Measurements from ENCODE around the gene FBP2.
"Not testable (repeated sequence)": the region's sequence is repeated elsewhere in the genome, so short reads cannot be mapped to it uniquely, and the experiment has no call there.

FBP2 gene

DNA sequence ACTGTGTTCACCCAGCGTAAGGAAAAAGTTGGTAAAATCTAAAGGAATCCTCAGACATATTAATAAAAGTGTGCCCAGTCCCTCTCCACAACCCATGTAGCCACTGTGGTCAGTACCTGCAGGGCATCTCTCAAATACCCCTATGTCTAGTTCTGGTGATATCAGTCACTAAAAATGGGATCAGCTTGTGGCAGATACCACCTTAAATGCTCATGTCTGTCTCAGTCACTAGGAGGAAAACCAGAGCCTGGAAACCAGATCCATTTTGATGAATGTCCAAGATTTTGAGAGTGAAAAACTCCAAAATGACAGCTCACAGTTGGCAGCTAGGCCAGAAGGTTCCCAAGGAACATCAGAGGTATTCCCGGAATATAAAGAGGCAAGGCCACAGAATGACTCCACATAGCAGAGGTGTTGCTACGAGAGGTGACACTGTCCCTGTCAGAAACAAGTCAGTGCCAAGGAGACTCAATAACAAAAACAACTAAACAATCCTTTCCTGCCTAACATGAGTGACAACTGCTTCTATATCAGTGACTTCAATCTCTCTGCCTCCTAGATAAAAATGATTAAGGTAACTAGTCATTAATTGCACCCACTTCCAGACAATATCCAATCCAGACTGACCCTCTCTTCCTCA is 25.3 kb downstream of the FBP2 start:
- H3K4me3 ChIP-seq (ENCODE audit: insufficient read depth, low read depth, low read length), result no peak overlapping the region
- H3K27ac ChIP-seq (ENCODE audit: insufficient read depth, low read depth, low read length, poor library complexity, severe bottlenecking), result no peak overlapping the region
- H3K9me3 ChIP-seq (ENCODE audit: control insufficient read depth, low read length), result no peaks in the 10 kb centered on the region
- H3K27me3 ChIP-seq (ENCODE audit: control insufficient read depth, insufficient read depth, low read length, poor library complexity, severe bottlenecking), result no peaks in the 10 kb centered on the region
- WGBS, 2 experiments, result 95 to 96% methylated on average over 3 of the region's 3 CpGs
- no peaks in the 10 kb centered on the region for H3K4me1 ChIP-seq (ENCODE audit: control insufficient read depth, insufficient read depth, low read length)
- H3K36me3 ChIP-seq (ENCODE audit: control insufficient read depth, insufficient read depth, low read length), result no peaks in the 10 kb centered on the region

DNA sequence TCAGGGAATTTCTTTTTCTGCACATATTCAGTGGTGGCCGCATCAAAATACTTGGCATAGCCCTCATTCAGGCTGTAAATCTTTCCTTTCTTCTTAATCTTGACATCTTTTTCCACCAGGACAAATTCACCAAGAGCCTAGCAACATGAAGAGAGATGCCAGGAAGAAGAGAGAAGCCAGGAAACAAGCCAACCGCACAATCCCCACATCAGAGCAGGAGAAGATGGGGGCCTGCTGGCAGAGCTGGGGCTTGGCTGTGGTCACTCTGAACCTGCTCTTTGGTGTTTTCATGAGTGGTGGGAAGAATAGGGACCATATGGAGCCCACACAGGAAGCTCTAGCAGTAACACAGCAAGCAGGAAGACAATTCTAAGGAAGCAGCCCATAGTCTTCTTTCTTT is 26.4 kb downstream of the FBP2 start:
- H3K36me3 ChIP-seq (ENCODE audit: control insufficient read depth, insufficient read depth, low read length), result no peaks in the 10 kb centered on the region
- H3K27me3 ChIP-seq (ENCODE audit: control insufficient read depth, insufficient read depth, low read length, poor library complexity, severe bottlenecking), result no peaks in the 10 kb centered on the region
- H3K9me3 ChIP-seq (ENCODE audit: control insufficient read depth, low read length), result no peaks in the 10 kb centered on the region
- no peak overlapping the region for H3K4me3 ChIP-seq (ENCODE audit: insufficient read depth, low read depth, low read length)
- no peaks in the 10 kb centered on the region for H3K4me1 ChIP-seq (ENCODE audit: control insufficient read depth, insufficient read depth, low read length)
- WGBS, 2 experiments, result 96 to 100% methylated on average over 1 to 2 of the region's 2 CpGs
- no peak overlapping the region for H3K27ac ChIP-seq (ENCODE audit: insufficient read depth, low read depth, low read length, poor library complexity, severe bottlenecking)

DNA sequence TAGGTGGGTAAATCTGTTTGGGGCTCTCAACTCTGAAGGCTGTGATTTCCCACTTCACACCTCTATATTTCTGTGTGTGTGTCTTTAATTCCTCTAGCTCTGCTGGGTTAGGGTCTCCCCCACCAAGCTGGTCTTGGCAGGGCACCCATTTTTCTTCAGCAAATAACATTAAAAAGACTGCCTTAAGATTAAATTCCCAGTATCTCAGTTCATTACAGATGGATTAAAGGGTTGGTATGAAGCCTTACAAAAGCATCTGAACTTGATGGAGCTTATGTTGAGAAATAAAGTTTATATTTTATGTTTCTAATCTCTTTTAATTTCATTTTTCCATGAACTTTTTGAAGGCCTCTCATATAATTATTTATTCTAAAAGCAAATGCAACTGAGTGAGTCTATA is 27.1 kb downstream of the FBP2 start:
- Histone ChIP-seq H3K9me3 (ENCODE audit: control insufficient read depth, low read length) (no peaks in the 10 kb centered on the region), H3K36me3 (ENCODE audit: control insufficient read depth, insufficient read depth, low read length) (no peaks in the 10 kb centered on the region), H3K4me3 (ENCODE audit: insufficient read depth, low read depth, low read length) (no peak overlapping the region), H3K27me3 (ENCODE audit: control insufficient read depth, insufficient read depth, low read length, poor library complexity, severe bottlenecking) (no peaks in the 10 kb centered on the region), H3K27ac (ENCODE audit: insufficient read depth, low read depth, low read length, poor library complexity, severe bottlenecking) (no peak overlapping the region), H3K4me1 (ENCODE audit: control insufficient read depth, insufficient read depth, low read length) (no peaks in the 10 kb centered on the region)

DNA sequence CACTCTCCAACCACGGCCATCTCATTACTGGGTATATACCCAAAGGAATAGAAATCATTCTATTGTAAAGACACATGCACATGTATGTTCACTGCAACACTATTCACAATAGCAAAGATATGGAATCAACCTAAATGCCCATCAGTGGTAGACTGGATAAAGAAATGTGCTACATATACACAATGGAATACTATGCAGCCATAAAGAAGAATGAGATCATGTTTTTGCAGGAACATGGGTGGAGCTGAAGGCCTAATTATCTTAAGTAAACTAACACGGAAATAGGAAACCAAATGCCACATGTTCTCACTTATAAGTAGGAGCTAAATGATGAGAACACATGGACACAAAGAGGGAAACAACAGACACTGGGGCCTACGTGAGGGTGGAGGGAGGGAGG is 29.3 kb downstream of the FBP2 start:
- H3K4me3 ChIP-seq (ENCODE audit: insufficient read depth, low read depth, low read length); H3K4me1 ChIP-seq (ENCODE audit: control insufficient read depth, insufficient read depth, low read length); H3K36me3 ChIP-seq (ENCODE audit: control insufficient read depth, insufficient read depth, low read length); H3K27me3 ChIP-seq (ENCODE audit: control insufficient read depth, insufficient read depth, low read length, poor library complexity, severe bottlenecking); H3K9me3 ChIP-seq (ENCODE audit: control insufficient read depth, low read length); H3K27ac ChIP-seq (ENCODE audit: insufficient read depth, low read depth, low read length, poor library complexity, severe bottlenecking): not testable (repeated sequence)
- WGBS, 2 experiments, result 64 to 68% methylated on average over 3 of the region's 3 CpGs

DNA sequence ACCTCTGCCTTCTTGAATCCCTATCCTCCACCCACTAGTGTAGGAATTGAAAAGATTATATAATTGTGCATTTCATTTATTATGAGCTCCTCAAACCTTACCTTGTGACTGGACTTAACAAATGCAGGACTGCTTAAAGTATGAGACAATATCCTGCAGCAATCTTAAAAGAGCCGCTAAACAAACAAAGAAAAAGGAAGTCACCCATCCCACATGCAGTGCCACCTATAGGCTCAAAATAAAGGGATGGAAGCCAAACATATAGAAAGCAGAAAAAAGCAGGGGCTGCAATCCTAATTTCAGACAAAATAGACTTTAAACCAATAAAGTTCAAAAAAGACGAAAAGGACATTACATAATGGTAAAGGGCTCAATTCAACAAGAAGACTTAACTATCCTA is 30.1 kb downstream of the FBP2 start:
- 90 to 100% methylated on average over 2 of the region's 2 CpGs for WGBS, 2 experiments
- Histone ChIP-seq H3K4me3 (ENCODE audit: insufficient read depth, low read depth, low read length) (no peak overlapping the region), H3K9me3 (ENCODE audit: control insufficient read depth, low read length) (no peaks in the 10 kb centered on the region), H3K4me1 (ENCODE audit: control insufficient read depth, insufficient read depth, low read length) (no peaks in the 10 kb centered on the region), H3K36me3 (ENCODE audit: control insufficient read depth, insufficient read depth, low read length) (no peaks in the 10 kb centered on the region), H3K27ac (ENCODE audit: insufficient read depth, low read depth, low read length, poor library complexity, severe bottlenecking) (no peak overlapping the region), H3K27me3 (ENCODE audit: control insufficient read depth, insufficient read depth, low read length, poor library complexity, severe bottlenecking) (no peaks in the 10 kb centered on the region)

DNA sequence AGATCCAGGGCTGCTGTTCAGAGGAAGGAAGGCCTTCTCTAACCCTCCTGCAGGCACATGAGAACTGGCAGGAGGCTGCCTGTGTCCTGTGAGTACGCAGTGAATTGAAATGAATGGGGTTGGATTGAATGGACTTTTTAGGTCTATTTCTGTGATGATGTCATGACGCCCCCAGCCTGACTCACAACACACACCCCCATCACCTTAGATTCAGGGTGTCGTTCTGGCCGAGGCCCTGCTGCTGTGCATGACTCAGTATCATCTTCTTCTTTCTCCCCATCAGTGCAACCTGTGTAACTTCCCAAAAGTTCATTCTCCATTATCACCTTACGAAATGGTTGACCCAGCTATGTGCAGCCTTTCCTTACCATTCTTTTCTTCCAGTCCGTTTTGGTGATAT is 33.4 kb downstream of the FBP2 start:
- Histone ChIP-seq H3K9me3 (ENCODE audit: control insufficient read depth, low read length) (no peaks in the 10 kb centered on the region), H3K36me3 (ENCODE audit: control insufficient read depth, insufficient read depth, low read length) (no peaks in the 10 kb centered on the region), H3K27ac (ENCODE audit: insufficient read depth, low read depth, low read length, poor library complexity, severe bottlenecking) (no peak overlapping the region), H3K27me3 (ENCODE audit: control insufficient read depth, insufficient read depth, low read length, poor library complexity, severe bottlenecking) (no peaks in the 10 kb centered on the region), H3K4me1 (ENCODE audit: control insufficient read depth, insufficient read depth, low read length) (no peaks in the 10 kb centered on the region), H3K4me3 (ENCODE audit: insufficient read depth, low read depth, low read length) (no peak overlapping the region)
- 92 to 97% methylated on average over 5 of the region's 6 CpGs for WGBS, 2 experiments

DNA sequence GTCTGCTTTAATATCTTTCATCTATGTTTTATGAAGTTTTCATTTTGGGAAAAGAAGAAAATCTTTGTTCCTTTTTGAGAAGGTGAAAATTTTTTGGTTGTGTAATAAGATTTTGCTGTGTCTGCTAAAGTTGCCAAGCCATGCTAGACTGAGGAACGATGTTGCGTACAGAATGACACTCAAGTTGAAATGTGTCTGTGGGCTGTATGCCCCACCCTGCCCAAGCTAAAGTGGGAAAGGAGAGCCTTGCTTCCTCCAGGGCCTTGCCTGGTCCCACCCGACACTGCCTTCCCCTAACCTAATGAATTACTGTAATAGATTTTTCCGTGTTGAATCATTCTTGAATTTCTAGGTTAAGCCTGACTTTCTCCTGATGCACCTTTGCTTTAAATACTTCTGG is 36.2 kb downstream of the FBP2 start:
- H3K4me3 ChIP-seq (ENCODE audit: insufficient read depth, low read depth, low read length), result no peak overlapping the region
- 92 to 95% methylated on average over 4 of the region's 4 CpGs for WGBS, 2 experiments
- no peaks in the 10 kb centered on the region for H3K27me3 ChIP-seq (ENCODE audit: control insufficient read depth, insufficient read depth, low read length, poor library complexity, severe bottlenecking)
- H3K4me1 ChIP-seq (ENCODE audit: control insufficient read depth, insufficient read depth, low read length), result no peaks in the 10 kb centered on the region
- no peak overlapping the region for H3K27ac ChIP-seq (ENCODE audit: insufficient read depth, low read depth, low read length, poor library complexity, severe bottlenecking)
- no peaks in the 10 kb centered on the region for H3K9me3 ChIP-seq (ENCODE audit: control insufficient read depth, low read length)
- no peaks in the 10 kb centered on the region for H3K36me3 ChIP-seq (ENCODE audit: control insufficient read depth, insufficient read depth, low read length)

DNA sequence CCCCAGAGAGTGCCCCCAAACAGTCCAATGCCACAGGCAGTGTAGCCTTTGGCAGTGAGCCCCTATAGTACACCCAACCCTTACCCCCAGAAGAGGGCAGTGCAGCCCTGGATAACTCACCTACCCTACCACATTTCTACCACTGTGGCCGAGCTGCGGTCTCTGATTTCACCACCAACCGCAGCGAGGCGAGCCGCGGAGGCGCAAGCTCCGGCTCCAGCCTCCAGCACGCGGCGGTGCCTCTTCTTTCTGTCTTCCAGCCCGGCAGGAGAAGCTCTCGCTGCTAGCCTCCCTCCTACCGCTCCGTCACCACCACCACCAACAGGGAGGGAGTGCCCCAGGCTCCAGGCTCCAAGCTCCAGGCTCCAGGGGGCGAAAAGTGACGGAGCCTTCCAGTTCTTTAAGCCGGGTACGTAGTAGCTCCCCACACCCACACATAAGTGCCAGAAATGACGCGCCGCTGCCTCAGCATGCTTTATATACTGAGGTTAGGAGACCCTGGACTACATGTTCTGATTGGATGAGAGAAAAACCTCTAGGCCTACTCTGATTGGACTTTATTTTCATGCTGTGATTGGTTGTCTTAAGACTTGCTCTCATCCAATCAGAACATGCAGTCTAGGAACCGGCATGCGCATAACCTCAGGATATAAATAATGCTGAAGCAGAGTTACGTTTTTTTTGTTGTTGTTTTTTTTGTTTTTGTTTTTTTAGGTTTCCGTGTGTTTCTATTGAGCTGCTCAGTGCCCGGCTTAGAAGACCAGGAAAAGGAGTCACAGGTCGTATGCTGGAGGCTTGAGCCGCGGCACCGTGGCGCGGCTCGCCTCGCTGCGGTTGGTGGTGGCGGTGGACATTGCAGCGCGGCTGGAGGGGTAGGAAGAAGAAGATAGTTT is 38.9 kb downstream of the FBP2 start, which contains the start of gene PCAT7:
Gene PCAT7, plus strand, starts transcription at position 645 of the 893 bp plus-strand sequence.
- Histone ChIP-seq H3K4me1 (ENCODE audit: control insufficient read depth, insufficient read depth, low read length) (no peaks in the 10 kb centered on the region), H3K9me3 (ENCODE audit: control insufficient read depth, low read length) (no peaks in the 10 kb centered on the region), H3K36me3 (ENCODE audit: control insufficient read depth, insufficient read depth, low read length) (no peaks in the 10 kb centered on the region), H3K4me3 (ENCODE audit: insufficient read depth, low read depth, low read length) (peak within 1 kb of the TSS; percentile 60), H3K27me3 (ENCODE audit: control insufficient read depth, insufficient read depth, low read length, poor library complexity, severe bottlenecking) (no peaks in the 10 kb centered on the region), H3K27ac (ENCODE audit: insufficient read depth, low read depth, low read length, poor library complexity, severe bottlenecking) (peak within 1 kb of the TSS; percentile 96)
- 28 to 29% methylated on average over 40 of the region's 40 CpGs for WGBS, 2 experiments

DNA sequence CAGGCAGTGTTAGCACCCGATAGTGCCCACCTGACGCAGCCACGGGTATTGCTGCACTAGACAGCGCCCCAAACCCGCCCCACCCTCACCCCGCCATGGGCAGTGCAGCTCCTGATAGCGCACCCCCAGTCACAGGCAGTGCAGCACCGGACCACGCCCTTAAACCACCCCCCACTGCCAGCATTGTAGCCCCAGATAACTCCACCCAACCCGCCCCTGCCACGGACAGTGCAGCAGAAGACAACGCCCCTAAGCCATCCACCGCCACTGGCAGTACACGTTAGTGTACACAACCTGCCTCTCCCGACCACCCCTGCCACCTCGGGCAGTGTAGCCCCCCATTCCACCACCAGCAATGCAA is 39.6 kb downstream of the FBP2 start:
- WGBS, 2 experiments, result 50 to 51% methylated on average over 16 of the region's 16 CpGs
- Histone ChIP-seq H3K4me3 (ENCODE audit: insufficient read depth, low read depth, low read length) (peak overlapping the region; percentile 60), H3K27ac (ENCODE audit: insufficient read depth, low read depth, low read length, poor library complexity, severe bottlenecking) (no peak overlapping the region), H3K27me3 (ENCODE audit: control insufficient read depth, insufficient read depth, low read length, poor library complexity, severe bottlenecking) (no peaks in the 10 kb centered on the region), H3K4me1 (ENCODE audit: control insufficient read depth, insufficient read depth, low read length) (no peaks in the 10 kb centered on the region), H3K9me3 (ENCODE audit: control insufficient read depth, low read length) (no peaks in the 10 kb centered on the region), H3K36me3 (ENCODE audit: control insufficient read depth, insufficient read depth, low read length) (no peaks in the 10 kb centered on the region)

DNA sequence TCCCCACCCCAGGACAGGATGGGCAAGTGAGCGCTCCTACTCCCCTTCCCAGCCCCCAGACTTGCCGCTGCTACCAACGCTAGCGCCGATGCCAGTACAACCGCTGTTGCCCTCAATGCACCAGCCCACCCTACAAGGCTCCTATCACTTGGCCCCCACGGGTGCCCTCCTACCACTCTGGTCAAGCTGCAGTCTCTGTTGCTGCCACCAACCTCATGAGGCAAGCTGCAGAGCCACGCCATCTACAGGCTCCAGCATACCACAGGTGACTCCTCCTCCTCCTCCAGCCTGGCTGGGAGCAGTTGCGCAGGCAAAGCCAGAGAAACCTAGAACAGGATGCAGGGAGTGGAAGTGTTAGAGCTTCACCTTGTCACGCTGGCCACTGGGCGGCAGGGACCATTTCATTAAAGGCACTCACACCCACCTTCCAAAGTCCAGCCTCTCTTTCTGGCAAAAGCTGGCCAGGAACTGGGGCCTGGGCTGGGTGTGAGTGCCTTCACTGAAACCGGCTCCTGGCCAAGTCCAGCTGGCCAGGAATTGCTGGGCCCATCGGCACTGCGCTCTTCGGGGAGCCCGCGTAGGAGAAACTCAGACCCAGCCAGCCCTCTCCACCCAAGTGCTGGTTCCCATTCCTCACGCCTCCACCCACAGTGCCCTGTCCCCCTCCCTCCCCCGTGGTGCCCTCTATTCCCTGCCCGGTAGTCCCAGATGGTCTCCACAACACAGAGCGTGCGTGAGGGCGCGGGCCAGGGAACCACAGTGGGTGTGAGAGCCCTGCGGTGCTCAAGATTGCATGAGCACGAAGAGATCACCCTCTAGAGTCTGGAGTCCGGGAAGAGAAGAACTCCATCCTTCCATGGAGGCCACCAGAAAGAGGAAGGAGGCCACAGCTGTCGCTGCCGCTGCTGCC is 40.3 kb downstream of the FBP2 start:
- H3K27ac ChIP-seq (ENCODE audit: insufficient read depth, low read depth, low read length, poor library complexity, severe bottlenecking), result no peak overlapping the region
- no peak overlapping the region for H3K4me3 ChIP-seq (ENCODE audit: insufficient read depth, low read depth, low read length)

More for the DNA sequence above, 40.3 kb downstream of the FBP2 start:
- no peaks in the 10 kb centered on the region for H3K36me3 ChIP-seq (ENCODE audit: control insufficient read depth, insufficient read depth, low read length)
- H3K27me3 ChIP-seq (ENCODE audit: control insufficient read depth, insufficient read depth, low read length, poor library complexity, severe bottlenecking), result no peaks in the 10 kb centered on the region
- no peaks in the 10 kb centered on the region for H3K9me3 ChIP-seq (ENCODE audit: control insufficient read depth, low read length)
- H3K4me1 ChIP-seq (ENCODE audit: control insufficient read depth, insufficient read depth, low read length), result no peaks in the 10 kb centered on the region
- WGBS, 2 experiments, result 88 to 90% methylated on average over 29 of the region's 29 CpGs
